OCI-LY7 (cell line): Measurements from ENCODE around the gene PGBD2. TPM values are rescaled to one million over a fixed set of nuclear protein-coding genes. Genes with fewer than 3 reads are reported as not detected.

Experiments used
- BruUV-seq: library from RNA; stranded (reverse); fragments of 400-500 nt; replicated peaks from 2 replicates; lab custom pipeline; 2021; lab: Mats Ljungman, UMichigan
- CTCF ChIA-PET: fragments of 300-600 bp; sonication (Branson Sonifier 250); formaldehyde crosslinking; loops from one replicate; lab custom pipeline; 2022; ENCODE audit warnings: antibody characterized with exemption; ENCODE audit not compliant: unreplicated experiment; lab: Charles Lee
- POLR2A ChIA-PET: fragments of 300-600 bp; sonication (Branson Sonifier 250); formaldehyde crosslinking; loops from one replicate; lab custom pipeline; 2022; ENCODE audit warnings: antibody characterized with exemption; lab: Charles Lee
- DNase-seq: peaks from one replicate; pipeline ENCODE4 v3.0.0-alpha.2; 2015; ENCODE audit warnings: low spot score
- H2AFZ ChIP-seq: fragments of 200-600 bp; sonication (generic), shearing (Covaris generic); 2 replicates; pipeline ENCODE4 v1.6.1; 2014; ENCODE audit warnings: mild to moderate bottlenecking, antibody characterized with exemption, low read length, moderate library complexity
- H3K27ac ChIP-seq: fragments of 200-600 bp; sonication (generic); 2 replicates; pipeline ENCODE4 v1.5.1; 2014; ENCODE audit warnings: mixed run types, low read depth, mild to moderate bottlenecking, moderate library complexity, low read length, inconsistent platforms; ENCODE audit not compliant: poor library complexity, severe bottlenecking
- H3K36me3 ChIP-seq: fragments of 200-600 bp; sonication (generic); 2 replicates; pipeline ENCODE4 v1.6.1; 2014; ENCODE audit warnings: mild to moderate bottlenecking, antibody characterized with exemption, low read length, moderate library complexity, mixed read lengths; ENCODE audit not compliant: insufficient read depth
- H3K4me1 ChIP-seq: fragments of 200-600 bp; sonication (generic); 2 replicates; pipeline ENCODE4 v1.5.1; 2014; ENCODE audit warnings: mild to moderate bottlenecking, low read length; ENCODE audit not compliant: insufficient read depth, poor library complexity, severe bottlenecking
- H3K4me2 ChIP-seq: fragments of 200-600 bp; sonication (generic); 2 replicates; pipeline ENCODE4 v1.6.1; 2014; ENCODE audit warnings: mild to moderate bottlenecking, low read length
- H3K4me3 ChIP-seq: fragments of 200-600 bp; sonication (generic); 2 replicates; pipeline ENCODE4 v1.5.1; 2014; ENCODE audit warnings: mild to moderate bottlenecking, low read depth, low read length; ENCODE audit not compliant: poor library complexity, severe bottlenecking
- H3K79me2 ChIP-seq: fragments of 200-600 bp; sonication (generic); 2 replicates; pipeline ENCODE4 v1.6.1; 2016; ENCODE audit warnings: low read depth, mild to moderate bottlenecking, low read length, moderate library complexity, mixed read lengths; ENCODE audit not compliant: insufficient read depth
- H3K9me2 ChIP-seq: fragments of 200-600 bp; sonication (generic); 2 replicates; pipeline ENCODE4 v1.6.1; 2016; ENCODE audit warnings: mild to moderate bottlenecking, low read length, mixed read lengths; ENCODE audit not compliant: insufficient read depth
- H3K9me3 ChIP-seq: fragments of 200-600 bp; sonication (generic); 2 replicates; pipeline ENCODE4 v1.6.1; 2014; ENCODE audit warnings: mild to moderate bottlenecking, mixed run types, low read length, mixed read lengths
- H4K20me1 ChIP-seq: fragments of 200-600 bp; sonication (generic); 2 replicates; pipeline ENCODE4 v1.6.1; 2014; ENCODE audit warnings: mild to moderate bottlenecking, antibody characterized with exemption, low read length, moderate library complexity, mixed read lengths; ENCODE audit not compliant: insufficient read depth
- EZH2phosphoT487 ChIP-seq: fragments of 200-600 bp; sonication (generic); IDR thresholded peaks from 2 replicates; pipeline ENCODE4 v1.6.1; 2018; ENCODE audit warnings: low read depth, borderline replicate concordance, mild to moderate bottlenecking, mixed run types, antibody characterized with exemption, low read length, moderate library complexity, mixed read lengths
- intact Hi-C: fragments of 100-400 bp; cut with micrococcal nuclease; formaldehyde crosslinking; loops from one replicate; pipeline ENCODE4 v1.10.0; 2022; ENCODE audit not compliant: unreplicated experiment
- total RNA-seq, 2 experiments: library from RNA; depleted of rRNA in 1 of 2; stranded (reverse); fragments of >200 nt in 1 of 2; shearing (Covaris generic) in 1 of 2; gene quantifications; 2 replicates each; pipeline ENCODE4 v1.2.3, GENCODE V29; 2014 to 2022
- TF ChIP-seq, protein P1 (sequence below): fragments of 200-600 bp; sonication (generic); conservative IDR thresholded peaks from 2 replicates; pipeline ENCODE4 v1.5.1; 2014; ENCODE audit warnings: mild to moderate bottlenecking, antibody characterized with exemption, low read length, moderate library complexity, mixed read lengths

The PGBD2 gene
- total RNA-seq, 2 experiments from 2014 or later = 7.5 to 9.2 TPM

- CTCF ChIA-PET = no interaction called here
- Histone ChIP-seq H3K4me2 (no peak overlapping the region), H4K20me1 (no peaks in the 10 kb centered on the region), H2AFZ (no peak overlapping the region), H3K79me2 (peaks cover 11% of the 10 kb centered on the region; the same call in 1 of the 2 replicates), H3K9me2 (no peaks in the 10 kb centered on the region), H3K36me3 (no peaks in the 10 kb centered on the region), H3K9me3 (no peaks in the 10 kb centered on the region), H3K27ac (no peak overlapping the region), H3K4me3 (no peak overlapping the region), H3K4me1 (peaks cover 34% of the 10 kb centered on the region)
- TF ChIP-seq, protein P1, sequence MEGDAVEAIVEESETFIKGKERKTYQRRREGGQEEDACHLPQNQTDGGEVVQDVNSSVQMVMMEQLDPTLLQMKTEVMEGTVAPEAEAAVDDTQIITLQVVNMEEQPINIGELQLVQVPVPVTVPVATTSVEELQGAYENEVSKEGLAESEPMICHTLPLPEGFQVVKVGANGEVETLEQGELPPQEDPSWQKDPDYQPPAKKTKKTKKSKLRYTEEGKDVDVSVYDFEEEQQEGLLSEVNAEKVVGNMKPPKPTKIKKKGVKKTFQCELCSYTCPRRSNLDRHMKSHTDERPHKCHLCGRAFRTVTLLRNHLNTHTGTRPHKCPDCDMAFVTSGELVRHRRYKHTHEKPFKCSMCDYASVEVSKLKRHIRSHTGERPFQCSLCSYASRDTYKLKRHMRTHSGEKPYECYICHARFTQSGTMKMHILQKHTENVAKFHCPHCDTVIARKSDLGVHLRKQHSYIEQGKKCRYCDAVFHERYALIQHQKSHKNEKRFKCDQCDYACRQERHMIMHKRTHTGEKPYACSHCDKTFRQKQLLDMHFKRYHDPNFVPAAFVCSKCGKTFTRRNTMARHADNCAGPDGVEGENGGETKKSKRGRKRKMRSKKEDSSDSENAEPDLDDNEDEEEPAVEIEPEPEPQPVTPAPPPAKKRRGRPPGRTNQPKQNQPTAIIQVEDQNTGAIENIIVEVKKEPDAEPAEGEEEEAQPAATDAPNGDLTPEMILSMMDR = no peak
- no peak for TF ChIP-seq EZH2phosphoT487
- BruUV-seq = no TSS peak
- POLR2A ChIA-PET = interaction anchor here (0.6 to 4.2 kb wide), 7 partner anchors 11 to 36 kb away, joined by 3 to 31 read pairs (median 8); partner anchors contain the start of genes SH3BP5L and ZNF672
- no peak for DNase-seq
- intact Hi-C loops = no loop called here
These were observed 44.4 kb upstream of the PGBD2 start for GRCh38 chr1:248861616-248862015.

GRCh38 chr1:248862695-248862997 is 43.4 kb upstream of the PGBD2 start:
- H3K36me3 ChIP-seq = no peaks in the 10 kb centered on the region
- H3K9me3 ChIP-seq = no peaks in the 10 kb centered on the region
- H3K79me2 ChIP-seq = peaks cover 3% of the 10 kb centered on the region; the same call in 1 of the 2 replicates
- H3K4me2 ChIP-seq = peak overlapping the region; percentile 64
- H4K20me1 ChIP-seq = no peaks in the 10 kb centered on the region
- H3K27ac ChIP-seq = no peak overlapping the region
- peak overlapping the region; percentile 63 for H3K4me3 ChIP-seq
- BruUV-seq = no TSS peak
- DNase-seq = peak; percentile 22
- CTCF ChIA-PET = interaction anchor here (0.6 kb wide), 1 partner anchor 20 kb away, joined by 3 read pairs; no protein-coding TSS in a partner anchor
- no peaks in the 10 kb centered on the region for H3K9me2 ChIP-seq
- no peak for TF ChIP-seq EZH2phosphoT487
- TF ChIP-seq, protein P1 = no peak
- peak overlapping the region; percentile 50 for H2AFZ ChIP-seq
- POLR2A ChIA-PET = interaction anchor here (1.3 to 2.4 kb wide), 4 partner anchors 10 to 41 kb away, joined by 3 to 18 read pairs (median 9); partner anchors contain the start of gene ZNF672
- H3K4me1 ChIP-seq = peaks cover 24% of the 10 kb centered on the region
- intact Hi-C loops = no loop called here
